A673 (cell line): Measurements from ENCODE around the gene MILR1. TPM values are rescaled to one million over a fixed set of nuclear protein-coding genes. Genes with fewer than 3 reads are reported as not detected.

ENCODE experiments used
- BruUV-seq: library from RNA; stranded (reverse); fragments of 400-500 nt; replicated peaks from 2 replicates; lab custom pipeline; 2021; lab: Mats Ljungman, UMichigan
- CTCF ChIA-PET: fragments of 300-600 bp; sonication (Branson Sonifier 250); formaldehyde crosslinking; loops from one replicate; lab custom pipeline; 2022; ENCODE audit warnings: antibody characterized with exemption; lab: Charles Lee
- POLR2A ChIA-PET: fragments of 300-600 bp; sonication (Branson Sonifier 250); formaldehyde crosslinking; loops from one replicate; lab custom pipeline; 2022; ENCODE audit warnings: antibody characterized with exemption; ENCODE audit not compliant: low non-redundant PET; lab: Charles Lee
- DNase-seq: peaks from one replicate; pipeline ENCODE4 v3.0.0-alpha.2; 2015; ENCODE audit warnings: low spot score
- H3K27ac ChIP-seq: fragments of 200-600 bp; sonication (generic); 2 replicates; pipeline ENCODE4 v1.5.1; 2016; ENCODE audit warnings: mixed run types, low read depth, mild to moderate bottlenecking, mixed read lengths, antibody characterized with exemption, low read length; ENCODE audit not compliant: poor library complexity, severe bottlenecking
- H3K27me3 ChIP-seq: fragments of 200-600 bp; sonication (generic); replicated peaks from 2 replicates; pipeline ENCODE4 v1.6.1; 2017; ENCODE audit warnings: mixed run types, low read depth, mild to moderate bottlenecking, mixed read lengths, antibody characterized with exemption, low read length; ENCODE audit not compliant: insufficient read depth, poor library complexity
- H3K36me3 ChIP-seq: fragments of 200-600 bp; sonication (generic); 2 replicates; pipeline ENCODE4 v1.6.1; 2016; ENCODE audit warnings: mixed run types, mild to moderate bottlenecking, mixed read lengths, antibody characterized with exemption, low read length; ENCODE audit not compliant: insufficient read depth, poor library complexity, severe bottlenecking
- H3K4me1 ChIP-seq: fragments of 200-600 bp; sonication (generic); 2 replicates; pipeline ENCODE4 v1.6.1; 2017; ENCODE audit warnings: mixed run types, mild to moderate bottlenecking, mixed read lengths, antibody characterized with exemption, low read length; ENCODE audit not compliant: insufficient read depth, poor library complexity, severe bottlenecking
- H3K4me3 ChIP-seq: fragments of 200-600 bp; sonication (generic); 2 replicates; pipeline ENCODE4 v1.5.1; 2016; ENCODE audit warnings: low read depth, mixed run types, mild to moderate bottlenecking, mixed read lengths, low read length; ENCODE audit not compliant: poor library complexity, severe bottlenecking
- H3K9me3 ChIP-seq: fragments of 200-600 bp; sonication (generic); 2 replicates; pipeline ENCODE4 v1.6.1; 2016; ENCODE audit warnings: mixed run types, low read depth, mild to moderate bottlenecking, mixed read lengths, antibody characterized with exemption, low read length; ENCODE audit not compliant: poor library complexity, severe bottlenecking
- EZH2 ChIP-seq: fragments of 200-600 bp; sonication (generic); IDR thresholded peaks from 2 replicates; pipeline ENCODE4 v1.6.1; 2017; ENCODE audit warnings: borderline replicate concordance, low read depth, mild to moderate bottlenecking, mixed read lengths, antibody characterized with exemption, low read length; ENCODE audit not compliant: poor library complexity, severe bottlenecking
- intact Hi-C: fragments of 100-400 bp; cut with micrococcal nuclease; formaldehyde crosslinking; loops from one replicate; pipeline ENCODE4 v1.10.0; 2022; ENCODE audit not compliant: unreplicated experiment
- total RNA-seq: library from RNA; stranded (reverse); gene quantifications from 2 replicates; pipeline ENCODE4 v1.2.3, GENCODE V29; 2021
- TF ChIP-seq, protein P1 (sequence below): fragments of 300-800, 200-600 bp; sonication (generic); conservative IDR thresholded peaks from 2 replicates; pipeline ENCODE4 v1.5.1; 2017; ENCODE audit warnings: low read depth, mild to moderate bottlenecking, antibody characterized with exemption, low read length, moderate library complexity, mixed read lengths

The MILR1 gene
- total RNA-seq, 1 experiment from 2014 or later, result not detected

DNA sequence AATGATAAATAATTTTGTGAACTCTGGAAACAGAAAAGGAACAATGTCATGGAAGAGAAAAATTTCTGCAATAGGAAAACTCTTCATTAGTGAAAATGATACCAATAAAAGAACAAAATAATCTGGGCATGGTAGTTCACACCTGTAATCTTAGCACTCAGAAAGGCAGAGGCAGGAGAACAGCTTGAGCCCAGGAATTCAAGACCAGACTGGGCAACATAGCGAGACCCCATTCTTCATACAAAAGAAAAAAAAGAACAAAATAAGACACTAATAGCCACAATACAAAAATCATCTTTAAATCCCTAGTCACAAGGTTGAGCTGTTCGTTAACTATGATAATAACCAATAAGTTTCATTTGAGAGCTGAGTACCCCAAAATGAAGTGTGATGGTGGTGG lies 39.4 kb downstream of the MILR1 start:
- intact Hi-C loops, result no loop called here
- no TSS peak for BruUV-seq

DNA sequence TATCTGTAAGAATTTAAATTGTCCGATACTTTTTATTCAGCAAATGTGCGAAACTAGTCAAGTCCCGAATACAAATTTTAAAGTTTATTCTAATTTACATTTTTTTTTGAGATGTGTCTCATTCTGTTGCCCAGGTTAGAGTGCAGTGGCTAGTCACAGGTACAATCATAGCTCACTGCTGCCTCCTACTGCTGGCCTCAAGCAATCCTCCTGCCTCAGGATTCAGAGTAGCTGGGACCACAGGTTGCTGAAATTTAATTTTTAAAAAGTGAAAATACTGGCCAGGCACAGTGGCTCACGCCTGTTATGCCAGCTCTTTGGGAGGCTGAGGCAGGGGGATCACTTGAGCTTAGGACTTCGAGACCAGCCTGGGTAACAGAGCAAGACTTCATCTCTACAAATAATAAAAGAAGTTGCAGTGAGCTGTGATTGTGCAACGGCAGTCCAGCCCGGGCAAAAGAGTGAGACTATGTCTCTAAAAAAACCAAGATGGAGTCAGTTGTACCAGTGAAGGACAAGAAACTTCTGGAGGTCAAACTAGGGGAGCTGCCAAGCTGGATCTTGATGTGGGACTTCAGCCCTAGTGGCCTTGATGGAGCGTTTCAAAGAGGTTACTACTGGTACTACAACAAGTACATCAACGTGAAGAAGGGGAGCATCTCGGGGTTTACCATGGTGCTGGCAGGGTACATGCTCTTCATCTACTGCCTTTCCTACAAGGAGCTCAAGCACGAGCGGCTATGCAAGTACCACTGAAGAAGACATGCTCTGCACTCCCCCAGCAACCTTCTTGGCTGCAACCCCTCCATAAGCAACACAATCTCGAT lies 42.3 kb downstream of the MILR1 start:
- intact Hi-C loops, result no loop called here
- ChIA-PET POLR2A (no interaction called here), CTCF (interaction anchor here (0.7 to 1.6 kb wide), 2 partner anchors 62 to 72 kb away, joined by 4 to 20 read pairs; no protein-coding TSS in a partner anchor)
- Histone ChIP-seq H3K36me3 (peaks cover 65% of the 10 kb centered on the region), H3K27me3 (no peaks in the 10 kb centered on the region), H3K4me1 (peaks cover 11% of the 10 kb centered on the region), H3K9me3 (no peaks in the 10 kb centered on the region), H3K27ac (no peak overlapping the region), H3K4me3 (no peak overlapping the region)
- TF ChIP-seq EZH2, result no peak
- TF ChIP-seq, protein P1, sequence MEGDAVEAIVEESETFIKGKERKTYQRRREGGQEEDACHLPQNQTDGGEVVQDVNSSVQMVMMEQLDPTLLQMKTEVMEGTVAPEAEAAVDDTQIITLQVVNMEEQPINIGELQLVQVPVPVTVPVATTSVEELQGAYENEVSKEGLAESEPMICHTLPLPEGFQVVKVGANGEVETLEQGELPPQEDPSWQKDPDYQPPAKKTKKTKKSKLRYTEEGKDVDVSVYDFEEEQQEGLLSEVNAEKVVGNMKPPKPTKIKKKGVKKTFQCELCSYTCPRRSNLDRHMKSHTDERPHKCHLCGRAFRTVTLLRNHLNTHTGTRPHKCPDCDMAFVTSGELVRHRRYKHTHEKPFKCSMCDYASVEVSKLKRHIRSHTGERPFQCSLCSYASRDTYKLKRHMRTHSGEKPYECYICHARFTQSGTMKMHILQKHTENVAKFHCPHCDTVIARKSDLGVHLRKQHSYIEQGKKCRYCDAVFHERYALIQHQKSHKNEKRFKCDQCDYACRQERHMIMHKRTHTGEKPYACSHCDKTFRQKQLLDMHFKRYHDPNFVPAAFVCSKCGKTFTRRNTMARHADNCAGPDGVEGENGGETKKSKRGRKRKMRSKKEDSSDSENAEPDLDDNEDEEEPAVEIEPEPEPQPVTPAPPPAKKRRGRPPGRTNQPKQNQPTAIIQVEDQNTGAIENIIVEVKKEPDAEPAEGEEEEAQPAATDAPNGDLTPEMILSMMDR, result peak; percentile 64
- DNase-seq, result no peak
- no TSS peak for BruUV-seq

More for the DNA sequence above, 39.4 kb downstream of the MILR1 start:
- POLR2A ChIA-PET, result no interaction called here
- no peaks in the 10 kb centered on the region for H3K9me3 ChIP-seq
- no peaks in the 10 kb centered on the region for H3K27me3 ChIP-seq
- DNase-seq, result no peak
- H3K4me1 ChIP-seq, result no peaks in the 10 kb centered on the region
- no peak overlapping the region for H3K4me3 ChIP-seq
- CTCF ChIA-PET, result no interaction called here
- no peak overlapping the region for H3K27ac ChIP-seq
- no peak for TF ChIP-seq EZH2
- TF ChIP-seq, protein P1, result no peak
- peaks cover 75% of the 10 kb centered on the region for H3K36me3 ChIP-seq

DNA sequence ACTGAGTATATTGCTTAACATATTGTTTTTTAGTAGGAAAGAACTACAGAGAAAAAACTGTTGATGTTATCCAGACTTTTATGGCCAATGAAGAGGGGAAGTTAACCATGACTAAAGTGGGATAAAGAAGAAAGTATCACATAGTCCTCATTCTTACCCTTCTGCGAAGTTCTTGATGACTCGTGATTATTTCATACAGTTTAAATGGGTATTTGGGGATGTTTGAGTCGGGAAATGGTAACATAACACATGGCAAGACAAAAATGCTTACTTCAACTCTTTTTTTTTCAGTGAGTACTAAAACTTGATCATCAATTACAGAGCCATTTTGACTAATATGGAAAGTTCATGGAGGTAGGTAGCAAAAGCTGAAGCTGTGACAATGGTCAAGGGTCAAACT lies 43.1 kb downstream of the MILR1 start:
- no peak for TF ChIP-seq EZH2
- TF ChIP-seq, protein P1, result no peak
- Histone ChIP-seq H3K27me3 (no peaks in the 10 kb centered on the region), H3K36me3 (peaks cover 59% of the 10 kb centered on the region), H3K9me3 (no peaks in the 10 kb centered on the region), H3K4me3 (no peak overlapping the region), H3K4me1 (peaks cover 11% of the 10 kb centered on the region), H3K27ac (no peak overlapping the region)
- no TSS peak for BruUV-seq
- intact Hi-C loops, result no loop called here
- ChIA-PET POLR2A (no interaction called here), CTCF (interaction anchor here (1.6 kb wide), 1 partner anchor 73 kb away, joined by 20 read pairs; no protein-coding TSS in a partner anchor)
- no peak for DNase-seq
